Measurements from ENCODE around the gene NFATC3.

DNA sequence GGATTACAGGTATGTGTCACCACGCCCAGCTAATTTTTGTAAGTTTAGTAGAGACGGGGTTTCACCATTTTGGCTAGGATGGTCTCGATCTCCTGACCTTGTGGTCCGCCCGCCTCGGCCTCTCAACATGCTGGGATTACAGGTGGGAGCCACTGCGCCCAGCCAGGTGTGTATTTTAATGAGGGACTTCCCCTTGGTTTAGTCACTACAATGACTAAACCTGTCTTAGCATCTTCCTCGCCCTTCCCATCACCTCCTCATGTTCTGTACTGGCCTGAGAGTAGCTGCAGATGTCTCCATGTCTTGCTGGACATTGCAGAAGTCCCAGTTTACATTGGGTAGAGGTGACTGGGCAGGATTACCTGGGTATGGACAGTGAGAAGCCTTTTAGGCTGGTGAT is 188.7 kb downstream of the NFATC3 start:
- no peak for TF ChIP-seq POLR2A (IDR thresholded peaks at IDR 0.05; ENCODE audit: low read length)
- no peak for TF ChIP-seq GATA1 (IDR thresholded peaks at IDR 0.05; ENCODE audit: low read depth, low read length)

All from erythroblast (primary cell).